ENCODE measurements around the gene WSCD1.

DNA sequence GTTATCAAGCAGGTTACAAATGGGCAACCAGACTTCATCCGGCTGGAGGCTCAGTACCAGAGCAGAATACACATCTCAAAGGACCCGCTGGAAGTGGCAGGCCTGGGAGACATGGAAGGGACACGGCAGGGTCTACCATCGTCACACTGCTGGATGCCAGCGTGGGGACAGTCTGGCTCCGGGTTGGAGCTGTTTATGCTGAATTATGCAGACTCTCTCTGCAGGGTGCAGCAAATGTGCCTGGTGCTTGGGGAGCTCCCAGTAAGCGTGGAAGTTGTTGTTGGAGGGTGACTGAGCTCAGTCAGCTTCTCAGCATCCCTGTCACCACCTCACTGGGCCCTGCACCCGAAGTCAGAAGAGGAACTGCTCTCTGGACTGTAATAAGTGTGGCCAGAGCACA is 12.2 kb downstream of the WSCD1 start:
- TF ChIP-seq, protein P1, sequence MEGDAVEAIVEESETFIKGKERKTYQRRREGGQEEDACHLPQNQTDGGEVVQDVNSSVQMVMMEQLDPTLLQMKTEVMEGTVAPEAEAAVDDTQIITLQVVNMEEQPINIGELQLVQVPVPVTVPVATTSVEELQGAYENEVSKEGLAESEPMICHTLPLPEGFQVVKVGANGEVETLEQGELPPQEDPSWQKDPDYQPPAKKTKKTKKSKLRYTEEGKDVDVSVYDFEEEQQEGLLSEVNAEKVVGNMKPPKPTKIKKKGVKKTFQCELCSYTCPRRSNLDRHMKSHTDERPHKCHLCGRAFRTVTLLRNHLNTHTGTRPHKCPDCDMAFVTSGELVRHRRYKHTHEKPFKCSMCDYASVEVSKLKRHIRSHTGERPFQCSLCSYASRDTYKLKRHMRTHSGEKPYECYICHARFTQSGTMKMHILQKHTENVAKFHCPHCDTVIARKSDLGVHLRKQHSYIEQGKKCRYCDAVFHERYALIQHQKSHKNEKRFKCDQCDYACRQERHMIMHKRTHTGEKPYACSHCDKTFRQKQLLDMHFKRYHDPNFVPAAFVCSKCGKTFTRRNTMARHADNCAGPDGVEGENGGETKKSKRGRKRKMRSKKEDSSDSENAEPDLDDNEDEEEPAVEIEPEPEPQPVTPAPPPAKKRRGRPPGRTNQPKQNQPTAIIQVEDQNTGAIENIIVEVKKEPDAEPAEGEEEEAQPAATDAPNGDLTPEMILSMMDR (IDR thresholded peaks at IDR 0.05): no peak
- TF ChIP-seq ZFX (IDR thresholded peaks at IDR 0.05; ENCODE audit: borderline replicate concordance): no peak

All from 22Rv1 (cell line).